NK-92 treated with Interleukin-12 subunit alpha and Interleukin-12 subunit beta, amount 100 ng/mL, for 24 hours (cell line): ENCODE results near the gene RER1.

Experiments used
- DNase-seq: peaks from one replicate; lab custom pipeline; 2025; lab: John Stamatoyannopoulos, UW

RER1 gene

DNA sequence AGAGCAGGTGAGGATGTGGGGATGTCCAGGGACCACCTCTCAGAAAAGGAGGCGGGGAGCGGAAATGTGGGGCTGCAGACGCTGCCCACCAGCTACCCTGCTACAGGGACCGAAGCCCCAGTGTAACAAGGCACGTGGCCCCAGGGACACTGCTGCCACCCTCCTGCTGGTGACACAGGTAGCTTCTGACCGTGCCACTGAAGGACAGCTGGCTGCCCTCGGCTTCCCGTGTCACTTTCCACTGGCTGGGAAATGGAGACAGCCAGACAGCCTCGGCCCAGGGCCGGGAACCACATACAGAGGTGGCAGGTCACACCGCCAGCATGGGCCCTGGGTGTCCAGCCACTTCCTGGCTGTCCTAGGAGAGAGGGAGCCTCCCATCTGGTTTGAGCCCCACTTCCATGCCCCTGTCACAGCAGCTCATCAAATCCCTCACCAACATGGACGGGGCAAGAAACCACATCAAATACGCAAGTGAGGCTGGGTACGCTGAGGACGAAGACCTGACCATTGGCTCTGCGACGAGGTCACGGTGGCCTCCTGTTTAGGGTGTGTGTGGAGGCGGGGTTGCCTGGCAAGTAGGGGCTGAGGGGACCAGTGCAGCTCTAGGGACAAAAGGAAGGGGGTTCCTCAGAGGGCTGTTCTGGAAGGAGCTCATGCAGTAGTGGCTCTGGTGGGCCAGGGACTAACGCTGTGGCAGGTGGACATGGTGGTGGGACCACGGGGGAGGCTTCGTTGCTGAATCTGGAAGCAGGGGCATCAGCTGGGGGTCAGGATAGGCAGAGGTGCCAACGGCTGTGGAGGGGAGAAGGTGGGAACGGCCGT, 15.7 kb downstream of the RER1 start:
- no peak for DNase-seq

DNA sequence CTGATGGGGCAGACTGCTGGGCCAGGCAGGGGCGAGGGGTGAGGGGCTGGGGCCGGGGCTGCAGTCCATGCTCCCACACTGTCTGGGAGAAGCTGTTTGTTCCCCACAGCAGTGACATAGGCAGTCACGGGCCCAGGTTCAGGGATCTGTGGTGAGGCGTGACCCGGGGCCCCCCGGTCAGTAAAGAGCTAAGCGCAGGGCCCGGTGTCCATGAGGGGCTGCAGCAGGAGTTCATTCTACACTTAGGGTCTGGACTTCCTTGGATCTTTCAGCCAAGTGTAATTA, 16.3 kb downstream of the RER1 start:
- no peak for DNase-seq

DNA sequence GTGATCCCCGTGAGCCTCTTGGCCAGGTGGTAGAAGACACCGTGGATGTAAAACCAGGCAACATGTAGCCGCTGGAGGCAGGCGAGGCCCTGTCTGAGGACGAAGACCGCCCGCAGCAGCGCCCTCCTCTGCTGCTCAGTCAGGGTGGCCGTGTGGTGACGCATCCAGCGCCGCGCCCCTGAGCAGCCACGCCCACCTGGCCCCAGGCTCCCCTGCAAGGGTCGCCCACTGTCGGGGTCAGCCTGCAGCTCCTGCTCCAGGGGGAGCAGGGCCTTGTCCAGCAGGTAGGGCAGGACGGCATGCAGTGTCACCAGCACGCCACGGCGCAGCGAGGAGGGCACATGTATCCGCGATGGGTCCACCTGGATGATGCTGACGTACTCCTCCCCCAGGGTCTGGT, 16.8 kb downstream of the RER1 start:
- DNase-seq = no peak

DNA sequence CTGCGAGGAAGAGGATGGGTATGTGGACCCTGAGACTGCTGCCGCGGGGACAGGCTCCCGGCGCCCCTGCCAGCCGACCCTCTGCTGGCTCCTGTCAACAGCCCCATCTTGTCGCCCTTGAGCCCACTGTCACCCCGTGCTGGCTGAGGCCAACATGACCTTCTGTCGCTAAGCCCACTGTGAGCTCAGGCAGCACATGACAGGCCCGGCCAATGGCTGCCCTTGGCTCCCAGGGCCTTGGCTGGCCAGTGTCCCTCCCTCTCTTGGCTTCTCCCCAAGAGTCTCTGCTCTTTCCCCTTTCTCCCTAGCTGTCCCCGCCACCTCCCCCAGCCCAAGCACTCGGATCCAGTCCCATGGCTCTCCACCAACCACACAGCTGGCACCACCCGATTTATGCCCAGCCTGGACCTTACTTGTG, 17.2 kb downstream of the RER1 start:
- no peak for DNase-seq

DNA sequence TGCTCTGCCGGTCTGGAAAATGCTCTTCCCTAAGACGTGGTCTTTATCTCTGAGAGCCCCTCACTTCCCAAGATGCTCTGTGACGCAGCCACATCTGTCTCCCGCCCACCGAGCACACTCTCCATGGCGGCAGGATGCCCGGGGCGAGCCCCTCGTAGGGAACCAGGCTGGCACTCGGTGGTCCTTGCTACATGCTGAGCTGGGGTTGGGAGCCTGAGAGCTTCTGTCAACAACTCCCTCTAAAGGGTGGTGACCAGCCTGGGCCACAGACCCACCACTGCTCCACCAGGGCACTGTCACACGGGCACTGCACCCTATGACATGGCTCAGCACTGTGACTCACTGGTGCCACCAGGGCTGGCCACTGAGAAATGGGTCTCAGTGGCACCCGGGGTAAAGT, 18.1 kb downstream of the RER1 start:
- no peak for DNase-seq

DNA sequence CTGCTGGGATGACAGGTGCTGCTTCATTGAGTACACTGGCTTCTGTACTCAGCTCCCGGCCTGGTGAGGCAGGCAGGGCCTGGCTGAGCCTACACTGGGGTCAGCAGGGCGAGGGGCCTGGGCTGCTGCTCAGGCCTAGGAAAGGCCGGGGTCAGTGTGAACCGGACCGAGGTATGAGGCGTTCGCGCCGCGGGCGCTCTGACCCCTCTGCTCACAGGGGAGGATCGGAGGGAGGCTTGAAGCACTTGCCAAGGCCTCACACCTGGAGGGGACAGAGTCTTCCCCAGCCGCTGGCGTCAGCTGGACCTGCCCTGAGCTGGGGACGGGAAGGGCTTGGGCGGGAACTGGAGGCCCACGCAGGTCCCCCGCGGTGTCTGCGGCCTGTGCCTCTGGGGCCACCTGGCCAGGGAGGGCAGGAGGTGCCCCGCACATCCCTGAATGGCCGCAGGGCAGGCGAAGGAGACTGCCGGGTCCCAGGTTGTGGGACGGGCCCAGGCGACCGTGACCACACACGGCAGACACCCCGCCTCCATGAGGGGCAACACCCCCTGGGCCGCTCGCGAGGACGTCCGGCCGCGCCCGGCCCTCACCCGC, 20.3 kb downstream of the RER1 start:
- DNase-seq = peak; percentile 62

DNA sequence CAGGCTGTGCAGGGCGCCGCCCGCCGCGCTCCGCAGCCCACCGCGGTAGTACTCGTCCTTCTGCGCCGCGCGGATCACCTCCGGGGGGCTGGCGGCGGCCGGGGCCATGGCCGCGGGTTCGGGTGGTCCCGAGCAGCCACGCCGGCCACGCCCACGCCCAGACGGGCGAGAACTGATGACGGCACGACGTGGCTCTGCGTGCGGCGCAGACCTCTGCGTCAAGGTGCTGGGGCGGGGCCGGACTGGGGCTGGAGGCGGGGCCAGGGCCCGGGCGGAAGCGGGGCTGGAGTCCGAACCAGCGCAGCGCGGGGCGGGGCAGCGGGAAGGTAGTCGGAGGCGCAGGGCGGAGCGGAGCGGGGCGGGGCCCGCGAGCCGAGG, 20.7 kb downstream of the RER1 start, which contains the start of gene PEX10:
Gene PEX10 (minus strand): TSS at position 170 of the 378 bp plus-strand sequence. CDS start 62 bp downstream, at position 108.
- peak; percentile 97 for DNase-seq

DNA sequence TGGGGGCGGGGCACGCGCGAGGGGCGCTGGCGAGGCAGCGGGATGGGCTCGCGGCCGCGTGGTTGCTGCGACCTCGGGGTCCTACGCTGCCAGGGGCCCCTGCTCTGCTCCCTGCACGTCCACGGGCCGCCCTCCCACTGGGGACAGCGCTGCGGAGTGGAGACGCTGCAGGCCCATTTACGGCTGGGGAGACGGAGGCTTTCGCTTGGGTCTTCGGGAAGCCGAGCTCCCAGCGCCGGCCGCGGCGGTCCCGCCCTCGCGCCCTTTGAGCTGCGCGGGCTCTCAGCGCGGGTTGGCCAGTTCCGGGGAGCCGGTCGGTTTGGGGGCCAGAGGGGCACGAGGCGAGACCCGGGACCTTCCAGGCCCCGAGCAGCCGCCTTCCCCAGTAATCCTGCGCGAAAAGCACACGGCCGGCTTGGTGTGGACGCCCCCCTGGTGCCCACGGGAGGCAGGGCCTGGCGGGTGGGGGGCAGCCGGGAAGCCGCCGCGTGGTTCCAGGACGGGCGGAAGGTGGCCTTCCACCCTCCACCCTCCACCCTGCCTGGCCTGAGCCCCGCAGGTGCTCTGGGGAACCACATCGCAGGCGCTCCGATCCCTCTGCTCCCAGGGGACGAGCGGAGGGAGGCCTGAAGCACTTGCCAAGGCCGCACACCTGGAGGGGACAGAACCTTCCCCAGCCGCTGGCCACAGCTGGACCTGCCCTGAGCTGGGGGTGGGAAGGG, 21.3 kb downstream of the RER1 start:
- no peak for DNase-seq

DNA sequence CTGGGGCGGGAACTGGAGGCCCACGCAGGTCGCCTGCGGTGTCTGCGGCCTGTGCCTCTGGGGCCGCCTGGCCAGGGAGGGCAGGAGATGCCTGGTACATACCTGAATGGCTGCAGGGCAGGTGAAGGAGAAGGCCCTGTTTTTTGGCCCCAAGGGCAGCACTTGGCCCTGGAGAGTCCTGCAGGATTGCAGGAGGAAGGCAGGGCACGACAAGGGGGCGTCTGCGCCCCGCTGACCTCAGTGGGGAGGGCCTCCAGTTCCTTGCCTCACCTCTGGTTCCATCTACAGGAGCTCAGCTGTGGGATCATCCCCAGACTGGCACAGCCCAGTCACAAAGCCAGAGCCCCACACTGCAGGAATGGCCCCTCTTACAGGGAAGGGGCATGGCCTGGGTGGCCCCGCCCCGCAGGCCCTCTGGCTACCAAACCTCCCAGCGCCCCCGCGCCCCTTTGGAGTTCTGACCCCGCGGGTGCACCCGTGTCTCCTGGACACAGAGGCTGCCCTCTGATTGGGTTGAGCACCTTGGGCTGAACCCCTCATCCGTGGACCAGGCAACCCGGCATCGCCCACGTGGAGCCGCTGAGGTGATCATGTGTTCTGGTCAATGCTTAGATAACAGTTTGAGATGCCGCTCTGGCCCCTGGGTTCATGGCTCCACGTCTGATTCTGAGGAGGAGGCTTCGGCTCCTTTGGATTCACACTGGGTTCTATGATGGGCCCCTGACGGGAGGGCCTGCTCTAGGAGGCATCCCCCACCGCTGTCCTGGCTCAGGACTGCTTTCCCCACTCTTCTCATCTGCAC, 22.1 kb downstream of the RER1 start:
- DNase-seq = no peak

DNA sequence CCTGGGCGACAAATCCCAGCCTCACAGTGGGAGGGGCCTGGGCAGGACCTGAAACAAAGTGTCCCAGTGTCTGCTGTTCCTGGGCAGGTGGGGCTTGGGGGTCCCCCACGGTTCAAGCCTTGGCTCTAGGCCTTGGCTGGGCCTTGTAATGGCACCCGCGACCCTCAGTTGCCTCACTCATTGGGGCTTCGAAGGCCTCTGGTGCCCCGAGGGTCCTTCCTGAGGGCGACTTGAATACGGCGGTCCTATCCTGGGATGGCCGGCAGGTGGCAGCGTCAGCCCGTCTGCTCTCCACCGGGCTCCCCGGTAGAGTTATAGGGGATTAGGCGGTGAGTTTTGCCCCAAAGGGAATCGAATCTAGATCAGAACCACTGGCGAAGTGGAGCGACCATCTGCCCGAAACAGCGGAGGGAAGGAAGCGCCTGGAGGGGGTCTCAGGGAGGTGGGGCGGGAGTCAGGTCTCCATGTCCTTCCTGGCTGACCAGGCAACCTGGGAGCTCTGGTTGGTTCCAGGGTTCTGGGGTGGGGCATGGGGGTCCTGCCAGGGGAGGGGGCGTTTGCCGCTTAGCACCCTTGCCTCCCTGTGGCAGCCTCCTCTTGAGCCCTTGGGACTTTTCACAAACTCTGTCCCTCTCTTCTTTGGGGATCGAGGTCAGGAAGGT, 22.8 kb downstream of the RER1 start:
- DNase-seq = peak; percentile 70

DNA sequence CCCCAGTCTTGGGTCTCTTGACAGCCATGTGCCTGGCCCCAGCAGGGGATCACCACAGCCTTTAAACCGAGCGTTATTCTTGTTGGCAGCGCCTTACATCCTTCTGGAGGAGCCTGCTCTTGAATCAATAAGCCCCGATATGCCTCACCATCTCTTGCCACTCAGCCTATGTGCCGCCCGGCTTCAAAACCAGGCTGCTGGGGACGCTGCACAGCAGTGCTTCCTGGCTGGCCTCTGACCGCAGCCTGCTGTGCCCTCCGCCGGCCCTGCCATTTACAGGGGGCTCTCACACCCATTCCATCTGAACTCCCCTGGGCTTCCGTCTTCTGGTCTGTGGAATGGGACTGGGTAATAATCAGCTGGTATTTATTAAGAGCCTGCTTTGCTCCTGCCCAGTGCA, 23.7 kb downstream of the RER1 start:
- DNase-seq = no peak

DNA sequence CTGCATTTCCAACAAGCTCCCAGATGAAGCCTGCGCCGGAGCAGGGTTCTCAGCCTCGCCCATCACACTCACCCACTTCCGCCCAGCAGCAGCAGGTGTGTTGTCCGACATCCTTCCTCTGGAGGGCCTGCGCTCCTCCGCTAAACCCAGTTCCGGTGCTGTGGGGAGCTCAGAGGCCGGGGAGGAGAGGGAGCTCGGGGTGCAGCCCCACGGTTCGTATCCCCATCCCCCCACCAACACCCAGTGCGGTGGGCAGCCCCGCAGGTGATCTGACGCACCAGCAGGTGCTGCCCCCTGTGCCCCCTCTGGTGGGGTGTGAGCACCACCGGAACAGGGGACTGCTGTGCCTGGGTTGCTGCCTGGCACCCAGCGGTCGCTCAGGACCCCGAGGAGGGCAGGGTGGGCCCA, 24.2 kb downstream of the RER1 start:
- peak; percentile 72 for DNase-seq

DNA sequence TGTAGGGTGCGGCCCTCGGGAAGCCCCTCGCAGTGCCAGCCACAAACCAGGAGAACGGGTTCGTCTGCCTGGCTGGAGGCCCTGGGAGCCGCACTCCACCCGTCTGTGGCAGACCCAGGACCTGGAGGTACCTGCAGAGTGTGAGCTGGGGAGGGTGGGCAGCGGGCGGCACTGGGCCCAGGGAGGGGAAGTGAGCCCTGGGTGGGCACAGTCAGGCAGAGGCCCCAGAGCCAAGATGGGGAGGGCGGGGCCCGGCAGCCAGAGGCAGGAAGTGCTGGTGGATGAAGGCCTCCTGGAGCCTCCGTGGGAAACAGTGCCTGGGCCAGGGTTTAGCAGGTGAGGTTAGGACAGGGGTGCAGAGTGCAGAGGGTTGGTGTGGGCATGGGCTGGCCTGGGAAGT, 24.8 kb downstream of the RER1 start:
- no peak for DNase-seq

DNA sequence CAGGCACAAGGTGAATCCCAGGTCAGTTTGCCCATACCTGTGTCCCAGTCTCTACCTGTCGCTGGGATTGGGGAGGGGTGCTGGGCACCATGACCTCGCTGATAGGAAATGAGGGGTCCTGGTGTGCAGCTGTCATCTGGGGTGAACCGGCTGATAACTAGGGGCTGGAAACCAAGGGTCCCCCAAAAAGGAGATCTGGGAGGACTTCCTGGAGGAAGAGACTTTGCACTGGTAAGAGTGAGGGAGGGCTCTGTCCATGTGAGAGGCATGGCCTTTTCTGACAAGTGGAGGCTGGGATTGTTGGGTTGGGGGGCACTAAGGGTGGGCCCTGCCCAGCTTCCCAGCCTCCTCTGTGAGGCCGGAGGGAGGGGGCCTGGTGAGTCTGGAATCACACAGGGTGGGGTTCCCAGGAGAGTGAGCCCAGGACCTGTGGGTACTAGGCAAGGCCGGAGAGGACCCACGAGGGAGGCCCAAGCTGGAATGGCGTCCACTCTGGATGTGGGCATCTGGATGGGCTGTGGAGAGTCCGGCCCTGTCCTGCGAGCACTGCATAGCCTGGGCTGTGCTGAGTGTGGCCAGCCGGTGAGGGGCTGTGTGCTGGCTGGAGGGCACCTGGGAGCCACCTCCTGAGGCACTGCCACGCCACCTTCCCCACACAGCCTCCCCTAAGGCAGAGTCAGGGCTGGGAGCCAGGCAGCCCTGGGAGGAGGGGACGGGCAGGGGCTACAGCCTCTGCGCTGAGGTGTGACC, 25.6 kb downstream of the RER1 start:
- no peak for DNase-seq

DNA sequence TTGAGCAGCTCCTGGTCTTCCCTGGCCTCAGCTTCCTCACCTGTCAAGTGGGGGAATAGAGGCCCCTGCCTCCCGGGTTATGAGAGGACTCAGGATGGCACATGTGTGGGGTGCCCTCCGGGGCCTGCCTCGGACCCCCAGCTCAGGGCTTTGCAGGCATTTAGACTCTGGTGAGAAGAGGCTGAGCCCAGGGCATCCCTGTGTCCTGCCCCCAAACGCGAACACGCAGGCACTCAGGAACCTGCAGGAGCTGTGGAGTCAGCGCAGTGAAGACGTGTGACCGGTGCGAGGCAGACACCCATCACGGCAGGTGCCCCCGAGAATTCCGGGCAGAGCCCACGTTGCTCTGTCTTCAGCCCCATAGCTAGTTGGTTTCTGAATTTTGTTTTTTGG, 26.2 kb downstream of the RER1 start:
- no peak for DNase-seq

DNA sequence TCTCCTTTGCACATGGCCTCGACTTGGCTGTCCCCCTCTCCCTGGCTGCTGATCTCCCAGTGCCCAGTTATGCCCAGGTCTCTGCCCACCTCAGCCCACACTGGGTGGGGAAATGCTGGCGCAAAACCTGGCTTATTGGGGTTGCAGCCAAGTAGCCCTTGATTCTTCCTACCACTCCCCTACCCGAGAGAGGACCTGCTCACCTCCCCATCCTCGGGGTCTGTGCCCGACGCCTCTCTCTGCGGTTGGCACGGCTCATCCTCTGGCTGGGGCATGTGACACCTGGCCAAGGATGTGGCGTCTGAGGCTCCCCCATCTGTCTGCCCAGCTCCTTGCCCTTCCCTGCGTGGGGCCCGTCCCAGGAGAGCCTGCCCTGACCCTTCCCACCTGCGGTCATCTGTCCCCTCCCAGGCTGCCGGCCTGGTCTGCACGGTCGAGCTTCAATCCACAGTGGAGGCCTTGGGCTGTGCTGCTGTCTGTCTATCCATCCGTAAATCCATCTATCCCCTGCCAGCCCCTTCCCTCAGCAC, 27.2 kb downstream of the RER1 start:
- no peak for DNase-seq

DNA sequence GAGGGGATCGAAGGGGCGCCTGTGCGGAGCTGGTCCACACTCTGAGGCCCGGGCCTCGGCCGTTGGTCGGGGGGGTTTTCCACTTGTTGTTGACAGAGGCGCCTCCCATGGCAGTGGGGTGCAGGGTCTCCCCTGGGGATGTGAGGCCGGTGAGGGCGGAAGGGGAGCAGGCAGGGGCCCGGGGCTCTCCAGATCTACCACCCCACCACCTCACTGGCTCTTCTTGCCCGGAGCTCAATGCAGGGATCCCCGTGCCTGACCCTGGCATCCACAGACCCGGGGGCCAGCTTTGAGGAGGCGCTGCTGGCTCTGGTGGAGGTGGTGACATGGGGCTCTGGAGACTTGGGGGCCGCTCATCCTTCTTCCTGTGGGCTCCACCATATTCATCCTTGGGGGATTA, 27.8 kb downstream of the RER1 start:
- no peak for DNase-seq

DNA sequence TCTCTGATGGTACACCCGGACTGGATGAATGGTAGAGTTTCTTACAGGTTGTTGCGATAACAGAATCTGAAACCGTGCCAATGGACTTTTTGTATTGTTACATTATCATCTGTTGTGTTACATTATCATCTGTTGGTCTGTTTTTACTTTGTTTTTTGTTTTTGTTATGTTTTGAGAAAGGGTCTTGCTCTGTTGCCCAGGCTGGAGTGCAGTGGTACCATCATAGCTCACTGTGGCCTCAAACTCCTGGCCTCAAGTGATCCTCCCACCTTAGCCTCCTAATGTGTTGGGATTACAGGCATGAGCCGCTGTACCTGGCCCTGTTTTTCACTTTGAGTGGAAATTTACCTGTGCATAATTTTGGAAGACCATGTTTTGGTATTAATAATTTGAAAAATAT, 30.9 kb downstream of the RER1 start:
- no peak for DNase-seq

DNA sequence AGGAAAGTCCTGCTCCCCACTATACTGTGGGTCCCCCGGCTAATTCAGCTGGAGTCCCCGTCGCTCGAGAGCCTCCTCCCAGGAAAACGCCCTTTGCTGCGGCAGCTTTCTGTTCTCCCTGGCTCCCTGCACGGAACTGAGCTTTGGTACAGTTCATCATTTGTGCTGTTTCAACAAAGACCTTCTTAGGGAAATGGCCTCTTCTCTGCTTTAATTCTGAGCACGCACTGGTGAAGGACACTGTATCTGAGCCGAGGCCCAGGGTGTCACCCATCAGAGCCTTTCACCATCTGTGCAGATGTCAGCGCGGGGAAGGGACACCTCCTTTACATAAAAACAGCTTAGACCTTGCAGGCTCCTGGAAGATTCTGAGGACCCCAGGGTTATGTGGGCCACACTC, 34.3 kb downstream of the RER1 start:
- DNase-seq = no peak

DNA sequence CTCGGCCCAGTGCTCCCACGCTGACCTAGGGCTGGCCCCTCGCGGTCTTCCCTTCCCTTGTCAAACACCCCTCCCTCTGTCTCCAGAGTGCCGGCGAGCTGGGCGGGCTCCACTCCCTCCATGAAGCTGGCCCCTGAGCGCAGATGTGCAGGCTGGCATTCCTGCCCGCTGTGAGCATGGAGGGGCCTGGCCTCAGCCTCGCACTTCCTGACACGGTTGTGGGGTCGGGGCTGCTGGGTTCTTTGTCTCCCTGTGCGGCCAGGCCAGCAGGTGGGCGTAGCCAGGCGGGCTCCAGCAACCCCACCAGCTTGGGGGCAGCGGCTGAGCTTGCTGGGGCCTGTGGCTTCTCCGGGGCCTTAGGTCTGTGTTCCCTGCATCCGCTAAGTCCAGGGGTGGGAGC, 34.9 kb downstream of the RER1 start:
- DNase-seq = no peak

DNA sequence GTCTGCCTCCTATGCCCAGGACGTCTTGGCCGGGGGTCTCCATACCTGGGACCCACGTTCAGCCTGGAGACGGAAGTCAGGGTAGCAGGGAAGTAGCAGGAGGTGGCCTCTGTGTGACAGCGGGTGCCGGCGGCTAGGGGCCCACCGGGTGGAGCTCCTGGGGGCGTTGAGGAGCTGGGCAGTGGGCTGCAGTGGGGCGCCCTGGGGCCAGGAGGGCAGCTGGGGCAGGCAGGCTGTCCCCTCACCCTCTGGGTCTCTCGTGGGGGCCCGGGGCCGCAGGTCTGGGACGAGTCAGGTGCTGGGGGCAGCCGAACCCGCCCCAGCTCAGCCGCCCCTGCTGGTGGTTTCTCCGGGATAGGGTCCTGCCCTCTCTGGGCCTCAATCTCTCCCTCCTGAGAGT, 35.4 kb downstream of the RER1 start:
- DNase-seq = no peak
